AG04450 (cell line): ENCODE results near the gene CLHC1. TPM values are rescaled to one million over a fixed set of nuclear protein-coding genes. Genes with fewer than 3 reads are reported as not detected.
"Not testable (repeated sequence)": the region's sequence is repeated elsewhere in the genome, so short reads cannot be mapped to it uniquely, and the experiment has no call there.

Source experiments
- CTCF ChIA-PET: fragments of 300-600, 350-600 bp; formaldehyde crosslinking; extraction: SDS; loops from one replicate; lab custom pipeline; 2022; ENCODE audit warnings: antibody characterized with exemption, inconsistent platforms; lab: Charles Lee
- POLR2A ChIA-PET: fragments of 350-600 bp; formaldehyde crosslinking; extraction: SDS; loops from one replicate; lab custom pipeline; 2021; ENCODE audit warnings: antibody characterized with exemption, inconsistent platforms; lab: Yijun Ruan, JAX
- DNase-seq: peaks from one replicate; pipeline ENCODE4 v3.0.0-alpha.2; 2011; ENCODE audit warnings: low read depth, low spot score
- H3K27ac ChIP-seq: one replicate; pipeline ENCODE4 v1.5.1; 2012; ENCODE audit warnings: low read depth, low read length, control low read depth
- H3K27me3 ChIP-seq: one replicate; pipeline ENCODE4 v1.6.0; 2012; ENCODE audit warnings: low read length; ENCODE audit not compliant: control insufficient read depth, insufficient read depth
- H3K4me3 ChIP-seq: 2 replicates; pipeline ENCODE4 v1.5.1; 2011; ENCODE audit warnings: mild to moderate bottlenecking, low read depth, low read length, control low read depth
- H3K9me3 ChIP-seq: 2 replicates; pipeline ENCODE4 v1.5.1; 2012; ENCODE audit warnings: low read length; ENCODE audit not compliant: control insufficient read depth, insufficient read depth
- polyA plus RNA-seq: library from polyadenylated mRNA; depleted of rRNA; stranded (reverse); fragments of >200 nt; gene quantifications from 2 replicates; pipeline ENCODE4 v1.2.3, GENCODE V29; 2011
- TF ChIP-seq, protein P1 (sequence below): IDR thresholded peaks from 2 replicates; pipeline ENCODE4 v1.5.1; 2011; ENCODE audit warnings: low read depth, low read length, control low read depth, inconsistent platforms

Gene CLHC1
- polyA plus RNA-seq, 1 experiment = 14.4 TPM

DNA sequence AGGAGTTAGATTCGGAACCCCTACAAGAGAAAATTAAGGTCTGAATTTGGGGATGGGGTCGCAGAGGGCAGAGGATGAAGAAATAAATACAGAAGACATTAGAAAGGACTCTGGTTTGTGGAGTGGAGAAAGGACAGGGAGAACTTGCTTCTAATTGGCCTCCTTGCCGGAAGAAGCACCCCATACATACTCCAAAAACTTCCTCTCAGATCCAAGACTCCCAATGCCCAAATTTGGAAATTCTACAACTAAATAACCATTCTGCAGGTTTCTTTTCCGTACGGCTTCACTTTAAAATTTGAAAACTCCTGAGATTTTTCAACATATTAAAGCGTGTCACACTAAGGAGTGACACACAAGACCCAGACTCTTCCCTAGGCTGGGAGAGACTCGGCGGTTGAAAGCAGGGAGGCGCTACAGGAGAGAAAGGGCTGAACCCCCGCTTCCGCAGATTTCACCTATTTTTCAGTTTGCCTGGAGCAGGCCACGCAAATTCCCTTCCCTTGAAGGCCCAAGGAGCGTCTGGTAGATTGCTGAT, 478 bp downstream of the CLHC1 start:
- ChIA-PET CTCF (no interaction called here), POLR2A (no interaction called here)
- Histone ChIP-seq H3K27ac (peak overlapping the region; percentile 94), H3K27me3 (no peaks in the 10 kb centered on the region), H3K9me3 (no peaks in the 10 kb centered on the region; the same call in 1 of the 2 replicates), H3K4me3 (peak overlapping the region; percentile 95)
- TF ChIP-seq, protein P1, sequence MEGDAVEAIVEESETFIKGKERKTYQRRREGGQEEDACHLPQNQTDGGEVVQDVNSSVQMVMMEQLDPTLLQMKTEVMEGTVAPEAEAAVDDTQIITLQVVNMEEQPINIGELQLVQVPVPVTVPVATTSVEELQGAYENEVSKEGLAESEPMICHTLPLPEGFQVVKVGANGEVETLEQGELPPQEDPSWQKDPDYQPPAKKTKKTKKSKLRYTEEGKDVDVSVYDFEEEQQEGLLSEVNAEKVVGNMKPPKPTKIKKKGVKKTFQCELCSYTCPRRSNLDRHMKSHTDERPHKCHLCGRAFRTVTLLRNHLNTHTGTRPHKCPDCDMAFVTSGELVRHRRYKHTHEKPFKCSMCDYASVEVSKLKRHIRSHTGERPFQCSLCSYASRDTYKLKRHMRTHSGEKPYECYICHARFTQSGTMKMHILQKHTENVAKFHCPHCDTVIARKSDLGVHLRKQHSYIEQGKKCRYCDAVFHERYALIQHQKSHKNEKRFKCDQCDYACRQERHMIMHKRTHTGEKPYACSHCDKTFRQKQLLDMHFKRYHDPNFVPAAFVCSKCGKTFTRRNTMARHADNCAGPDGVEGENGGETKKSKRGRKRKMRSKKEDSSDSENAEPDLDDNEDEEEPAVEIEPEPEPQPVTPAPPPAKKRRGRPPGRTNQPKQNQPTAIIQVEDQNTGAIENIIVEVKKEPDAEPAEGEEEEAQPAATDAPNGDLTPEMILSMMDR = no peak
- DNase-seq = no peak

- H3K9me3 ChIP-seq = no peaks in the 10 kb centered on the region; the same call in 1 of the 2 replicates
- no peak overlapping the region for H3K4me3 ChIP-seq
- TF ChIP-seq, protein P1 = no peak
- ChIA-PET CTCF (no interaction called here), POLR2A (no interaction called here)
- no peak overlapping the region for H3K27ac ChIP-seq
- H3K27me3 ChIP-seq = no peaks in the 10 kb centered on the region
- DNase-seq = no peak
These were observed 1.5 kb downstream of the CLHC1 start for GRCh38 chr2:55230551-55230950.

- no peak overlapping the region for H3K27ac ChIP-seq
- H3K27me3 ChIP-seq = no peaks in the 10 kb centered on the region
- no peak for DNase-seq
- TF ChIP-seq, protein P1 = no peak
- peaks cover 3% of the 10 kb centered on the region; the same call in 1 of the 2 replicates for H3K9me3 ChIP-seq
- ChIA-PET POLR2A (no interaction called here), CTCF (no interaction called here)
- no peak overlapping the region for H3K4me3 ChIP-seq
These were observed 2.9 kb downstream of the CLHC1 start for GRCh38 chr2:55229221-55229620.

- Histone ChIP-seq H3K27me3 (no peaks in the 10 kb centered on the region), H3K9me3 (peaks cover 3% of the 10 kb centered on the region; the same call in 1 of the 2 replicates), H3K4me3 (no peak overlapping the region), H3K27ac (no peak overlapping the region)
- POLR2A ChIA-PET = no interaction called here
- CTCF ChIA-PET = no interaction called here
- TF ChIP-seq, protein P1 = no peak
- no peak for DNase-seq
These were observed 3.9 kb downstream of the CLHC1 start for GRCh38 chr2:55228226-55228563.

DNA sequence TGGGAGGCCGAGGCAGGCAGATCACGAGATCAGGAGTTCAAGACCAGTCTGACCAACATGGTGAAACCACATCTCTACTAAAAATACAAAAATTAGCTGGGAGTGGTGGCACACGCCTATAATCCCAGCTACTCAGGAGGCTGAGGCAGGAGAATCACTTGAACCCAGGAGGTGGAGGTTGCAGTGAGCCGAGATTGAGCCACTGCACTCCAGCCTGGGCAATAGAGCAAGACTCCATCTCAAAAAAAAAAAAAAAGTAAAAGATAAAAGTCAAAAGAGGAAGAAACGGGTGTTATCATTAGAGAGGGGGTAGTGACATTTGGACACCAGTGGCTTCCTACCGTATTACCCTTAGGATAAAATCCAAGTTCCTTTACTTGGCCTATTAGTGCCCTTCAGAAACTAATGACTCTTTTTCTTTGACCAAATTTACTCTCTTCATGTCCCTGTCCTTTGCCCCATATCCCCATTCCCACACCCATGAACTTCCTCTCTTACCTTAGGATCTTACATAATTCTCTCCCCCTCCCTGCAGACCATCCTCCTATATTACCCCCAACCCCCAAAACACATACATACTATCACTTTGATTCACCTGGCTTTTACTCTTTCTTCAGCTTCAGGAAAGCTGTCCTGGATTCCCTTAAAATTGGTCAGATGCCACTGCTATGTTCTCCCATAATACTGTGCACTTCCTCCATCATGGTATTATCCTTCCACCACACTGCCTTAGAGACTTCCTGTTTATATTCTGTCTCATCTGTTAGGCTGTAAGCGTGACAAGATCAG, 4.5 kb downstream of the CLHC1 start:
- H3K4me3 ChIP-seq, H3K27me3 ChIP-seq, H3K27ac ChIP-seq, DNase-seq, POLR2A ChIA-PET, H3K9me3 ChIP-seq: not testable (repeated sequence)
- CTCF ChIA-PET = interaction anchor here (0.6 to 0.7 kb wide), 2 partner anchors 204 to 236 kb away, joined by 3 to 8 read pairs; no protein-coding TSS in a partner anchor
